ENCODE measurements around the gene XRCC5. TPM values are rescaled to one million over a fixed set of nuclear protein-coding genes. Genes with fewer than 3 reads are reported as not detected.
"Not testable (repeated sequence)": the region's sequence is repeated elsewhere in the genome, so short reads cannot be mapped to it uniquely, and the experiment has no call there.

Gene XRCC5
- polyA plus RNA-seq, 10 donors, result 137 to 205 (median 170) TPM

DNA sequence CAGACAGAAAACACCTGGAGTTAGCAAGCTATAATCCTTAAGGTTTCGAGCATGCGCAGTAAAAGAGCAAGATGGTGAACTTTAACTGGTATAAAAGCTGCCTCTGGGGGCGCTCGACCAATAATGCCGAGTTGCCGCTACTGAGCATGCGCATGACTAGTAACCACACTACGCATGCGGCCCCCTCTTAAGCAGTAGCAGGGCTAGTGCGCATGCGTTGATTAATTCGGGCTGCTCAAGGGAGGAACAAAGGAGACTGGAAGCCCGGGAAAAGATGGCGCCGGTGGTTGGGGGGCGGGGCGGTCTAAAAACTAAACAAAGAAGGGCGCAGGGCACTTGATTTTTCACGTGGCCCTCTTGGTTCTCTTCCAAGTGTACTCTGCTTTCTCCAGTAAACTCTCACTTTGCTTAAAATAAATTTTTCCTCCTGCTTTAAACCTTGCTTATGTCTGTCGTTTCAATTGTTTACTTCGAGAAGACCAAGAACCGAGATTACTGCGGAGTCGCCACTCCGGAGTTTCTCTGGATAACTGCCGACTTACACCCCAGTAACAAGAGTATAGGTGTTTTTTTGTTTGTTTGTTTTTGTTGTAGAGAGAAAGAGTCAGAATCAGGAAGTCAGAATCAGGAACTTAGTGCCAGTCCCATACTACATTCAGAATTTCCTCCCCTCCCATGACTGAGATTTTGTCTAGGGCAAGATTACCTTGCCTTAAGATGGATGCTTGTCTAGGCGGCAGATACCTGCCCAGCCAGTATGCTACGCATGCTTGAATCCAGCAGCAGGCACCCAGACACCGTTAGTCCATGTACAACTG is 5.8 kb downstream of the XRCC5 start:
- peak; percentile 99 for DNase-seq

DNA sequence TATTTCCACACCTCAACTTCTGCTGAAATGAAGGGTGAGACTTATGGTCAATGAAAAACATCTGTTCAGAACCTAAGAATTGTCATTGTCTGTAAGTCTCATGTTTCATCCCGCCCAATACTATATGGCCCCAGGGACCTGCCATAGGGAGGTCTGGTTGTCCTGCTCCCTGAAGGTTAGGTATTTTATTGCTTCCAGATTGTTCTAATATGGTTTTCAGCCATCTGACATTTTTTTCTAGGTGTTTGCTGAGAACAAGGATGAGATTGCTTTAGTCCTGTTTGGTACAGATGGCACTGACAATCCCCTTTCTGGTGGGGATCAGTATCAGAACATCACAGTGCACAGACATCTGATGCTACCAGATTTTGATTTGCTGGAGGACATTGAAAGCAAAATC is 7.3 kb downstream of the XRCC5 start:
- DNase-seq, result no peak

DNA sequence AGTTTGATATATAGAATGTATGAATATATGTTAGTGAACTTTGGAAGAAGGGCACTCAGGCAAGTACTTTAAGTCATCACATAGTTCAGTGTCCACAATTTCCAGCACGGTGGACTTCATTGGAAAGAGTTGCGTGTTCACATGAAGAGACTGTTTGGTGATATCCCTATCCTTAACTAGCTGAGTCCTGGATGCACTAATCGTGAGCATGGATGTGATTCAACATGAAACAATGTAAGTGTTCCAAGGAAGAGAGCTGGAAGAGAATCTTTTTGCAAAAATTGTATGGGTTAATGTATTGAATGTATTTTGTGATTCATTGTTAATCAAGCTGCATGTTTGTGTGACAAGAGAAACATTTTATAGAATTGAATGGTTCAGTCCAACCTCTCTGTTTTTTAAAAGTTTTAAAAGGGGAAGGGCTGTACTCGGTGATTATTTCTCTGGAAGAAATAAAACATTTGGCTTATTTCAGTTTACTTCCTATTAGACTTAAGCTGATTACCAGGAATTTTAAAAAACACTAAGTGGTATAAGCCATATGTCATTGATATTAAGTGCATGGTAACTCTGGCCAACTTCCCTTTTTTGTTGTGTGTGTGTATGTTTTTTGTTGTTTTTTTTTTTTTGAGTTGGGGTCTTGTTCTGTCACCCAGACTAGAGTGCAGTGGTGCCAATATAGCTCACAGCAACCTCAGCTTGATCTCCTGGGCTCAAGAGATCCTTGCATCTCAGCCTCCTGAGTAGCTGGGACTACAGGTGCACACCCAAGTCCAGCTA is 8.6 kb downstream of the XRCC5 start:
- DNase-seq, result peak in 1 of 3 donors; percentile 30

DNA sequence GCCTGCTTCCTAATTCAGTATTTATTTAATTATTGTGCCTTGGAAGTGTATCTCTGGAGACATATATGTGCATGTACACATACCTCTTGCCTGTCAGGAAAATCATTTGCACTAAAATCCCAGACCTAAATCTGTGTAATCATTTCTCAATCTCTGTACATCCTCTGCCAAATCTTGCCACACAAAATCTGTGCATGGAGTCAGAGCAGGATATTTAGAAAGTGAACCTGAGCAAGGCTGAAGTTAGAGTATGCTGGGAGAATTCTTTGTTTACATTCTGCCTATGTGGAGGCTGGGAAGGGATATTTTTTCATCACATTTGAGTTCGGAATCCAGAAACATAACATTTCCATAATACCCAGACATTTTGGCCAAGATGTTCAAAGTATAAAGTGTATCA is 9.3 kb downstream of the XRCC5 start:
- no peak for DNase-seq

DNA sequence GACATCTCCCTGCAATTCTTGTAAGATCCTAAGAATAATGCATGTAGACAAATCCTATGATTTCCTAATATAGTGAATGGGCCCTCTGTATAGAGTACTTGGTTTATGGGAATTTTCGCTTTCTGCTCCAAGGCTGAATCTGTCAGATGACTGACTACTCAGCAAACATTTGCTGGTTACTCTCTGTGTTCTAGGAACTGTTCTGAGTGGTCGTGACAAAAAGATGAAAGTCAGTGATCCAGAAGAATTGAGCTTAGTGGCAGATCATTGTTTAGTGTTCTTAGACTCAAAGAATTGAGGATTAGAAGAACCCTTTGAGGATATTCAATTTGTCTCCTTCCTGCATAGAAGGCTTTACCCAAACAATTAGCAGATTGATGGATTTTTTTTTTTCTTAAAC is 10.0 kb downstream of the XRCC5 start:
- no peak for DNase-seq

DNA sequence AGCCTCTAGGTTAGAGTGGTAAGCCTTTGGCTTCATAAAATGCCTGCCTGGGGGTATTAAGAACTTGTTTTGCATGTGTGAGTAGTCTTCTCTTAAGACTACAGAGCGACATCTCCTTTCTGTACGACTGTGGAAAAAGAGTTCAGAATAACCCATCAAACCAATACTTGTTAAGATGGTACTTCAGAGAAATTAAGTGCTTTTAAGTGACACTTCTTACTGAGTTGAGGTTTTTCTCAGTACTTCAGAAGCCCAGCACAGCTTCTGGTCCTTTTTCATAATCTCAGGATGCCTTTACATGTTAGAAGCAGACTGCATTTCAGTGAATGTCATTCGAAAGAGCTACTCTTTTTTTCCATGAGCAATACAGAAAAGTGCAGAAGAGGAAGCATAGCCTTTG is 10.8 kb downstream of the XRCC5 start:
- DNase-seq, result no peak

DNA sequence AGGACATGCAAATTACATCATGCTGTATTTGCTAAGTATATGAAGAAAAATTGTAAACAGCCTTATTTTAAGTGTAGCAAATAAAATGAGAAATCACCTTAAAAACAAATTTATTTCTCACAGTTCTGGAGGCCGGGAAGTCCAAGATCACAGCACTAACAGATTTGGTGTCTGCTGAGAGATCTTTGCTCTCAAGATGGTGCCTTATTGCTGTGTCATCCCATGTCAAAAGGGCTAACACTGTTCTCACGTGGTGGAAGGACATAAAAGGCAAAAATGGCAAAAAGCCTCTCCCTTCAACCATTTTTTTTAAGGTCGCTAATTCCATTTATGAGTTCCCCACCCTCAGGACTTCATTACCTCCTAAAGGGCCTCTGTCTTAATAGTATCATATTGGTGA is 12.1 kb downstream of the XRCC5 start:
- no peak for DNase-seq

DNA sequence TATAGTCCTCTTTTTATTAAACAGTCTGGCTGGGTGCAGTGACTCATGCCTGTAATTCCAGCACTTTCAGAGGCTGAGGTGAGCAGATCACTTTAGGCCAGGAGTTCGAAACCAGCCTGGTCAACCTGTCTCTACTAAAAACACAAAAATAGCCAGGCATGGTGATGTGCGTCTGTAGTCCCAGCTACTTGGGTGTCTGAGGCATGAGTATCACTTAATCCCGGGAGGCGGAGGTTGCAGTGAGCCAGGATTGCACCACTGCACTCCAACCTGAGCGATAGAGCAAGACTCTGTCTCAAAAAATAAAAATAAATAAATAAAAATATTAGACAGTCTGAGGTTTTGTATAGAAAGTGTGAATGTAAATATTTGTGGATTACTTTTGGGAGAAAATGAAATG is 17.8 kb downstream of the XRCC5 start:
- DNase-seq, result no peak

DNA sequence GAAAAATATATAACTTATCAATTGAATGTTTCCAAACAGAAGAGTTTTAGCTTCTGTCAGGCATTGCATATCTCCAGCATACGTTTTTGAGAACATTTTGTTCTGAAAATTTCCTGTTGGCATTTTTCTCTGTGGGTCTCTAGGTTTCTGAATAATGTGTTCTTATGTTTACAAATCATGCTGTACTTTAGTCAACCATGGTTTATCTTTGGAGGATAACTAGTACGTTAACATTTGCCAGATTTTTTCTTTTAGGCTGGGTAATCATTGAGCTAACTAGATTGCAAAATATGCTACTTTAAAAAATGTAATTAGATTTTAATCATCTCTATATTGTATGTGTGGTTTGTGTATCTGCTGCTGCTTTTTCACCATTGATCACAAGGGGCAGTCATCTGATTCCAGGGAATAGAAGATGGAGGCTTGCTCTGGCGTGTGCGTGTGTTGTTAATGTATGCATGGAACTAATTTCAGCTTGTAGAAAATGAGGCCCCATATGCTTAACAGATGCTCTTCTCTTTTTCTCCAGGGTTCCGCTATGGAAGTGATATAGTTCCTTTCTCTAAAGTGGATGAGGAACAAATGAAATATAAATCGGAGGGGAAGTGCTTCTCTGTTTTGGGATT is 21.3 kb downstream of the XRCC5 start:
- DNase-seq, result no peak

DNA sequence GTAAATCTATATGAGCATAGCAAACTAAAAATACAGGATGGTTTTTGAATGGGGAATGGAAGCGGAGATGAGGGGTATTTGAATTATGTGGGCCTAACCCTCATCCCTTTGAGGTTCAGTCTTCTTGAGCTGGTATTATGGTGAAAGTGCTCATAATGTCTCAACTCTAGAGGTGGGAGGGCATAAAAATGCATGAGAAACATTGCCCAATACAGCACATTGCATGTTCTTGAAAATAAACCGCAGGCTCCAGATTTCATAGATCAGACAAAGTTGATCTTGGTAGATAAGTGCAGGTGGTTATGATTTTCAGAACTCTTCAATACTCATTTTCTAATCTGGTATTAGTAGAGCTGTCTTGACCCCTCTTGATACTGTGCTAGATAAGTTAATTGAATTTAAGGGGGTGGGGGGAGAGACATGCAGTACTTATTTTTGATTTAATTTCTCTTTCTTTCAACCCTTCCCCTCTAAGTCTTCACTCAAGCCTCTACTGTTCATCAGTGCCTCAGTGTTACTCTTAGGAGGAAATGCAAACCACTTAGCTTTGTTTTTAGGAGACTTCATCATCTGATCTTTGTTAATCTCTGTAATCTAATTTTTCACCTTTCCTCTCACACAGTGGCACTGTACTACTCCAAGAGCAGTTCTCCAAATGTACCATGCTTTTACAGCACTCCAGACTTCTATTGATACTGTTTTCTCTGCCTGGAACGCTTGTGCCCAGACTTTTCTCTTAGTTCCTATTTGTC is 22.2 kb downstream of the XRCC5 start:
- DNase-seq, result no peak

DNA sequence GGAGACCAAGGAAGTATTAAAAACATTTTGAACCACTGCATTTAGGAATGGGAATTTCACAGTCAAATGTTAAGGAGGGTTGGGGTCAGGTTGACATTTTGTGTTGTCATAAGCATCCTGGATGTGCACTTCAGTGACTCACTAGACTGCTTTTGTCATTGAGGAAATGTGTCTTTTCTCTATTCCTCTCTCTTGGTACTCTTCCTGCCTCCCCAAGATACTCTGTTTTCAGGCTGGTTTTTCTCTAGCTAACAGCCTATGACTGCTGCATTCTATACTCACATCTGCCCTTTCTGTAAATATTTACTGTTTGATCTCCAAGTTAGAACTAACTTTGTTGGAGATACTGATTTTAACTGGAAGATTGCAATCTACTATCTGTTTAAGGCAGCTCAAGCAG is 23.4 kb downstream of the XRCC5 start:
- DNase-seq, result no peak

DNA sequence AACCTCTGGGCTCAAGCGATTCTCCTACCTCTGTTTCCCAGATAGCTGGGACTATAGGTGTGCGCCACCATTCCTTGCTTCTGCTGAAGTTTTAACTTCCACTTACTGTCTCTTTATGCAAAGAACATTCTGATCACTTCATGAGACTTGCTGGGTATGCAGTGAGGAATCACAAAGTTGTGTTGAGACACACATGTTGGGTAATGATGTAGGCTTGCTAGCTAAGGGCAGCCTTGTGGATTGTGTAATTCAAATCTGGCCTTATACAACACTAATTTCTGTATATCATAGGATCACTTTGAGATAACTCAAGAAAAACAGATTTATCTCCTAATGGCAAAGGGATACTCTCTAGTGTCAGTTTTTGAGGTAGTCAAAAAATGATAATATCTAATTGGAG is 24.2 kb downstream of the XRCC5 start:
- no peak for DNase-seq

DNA sequence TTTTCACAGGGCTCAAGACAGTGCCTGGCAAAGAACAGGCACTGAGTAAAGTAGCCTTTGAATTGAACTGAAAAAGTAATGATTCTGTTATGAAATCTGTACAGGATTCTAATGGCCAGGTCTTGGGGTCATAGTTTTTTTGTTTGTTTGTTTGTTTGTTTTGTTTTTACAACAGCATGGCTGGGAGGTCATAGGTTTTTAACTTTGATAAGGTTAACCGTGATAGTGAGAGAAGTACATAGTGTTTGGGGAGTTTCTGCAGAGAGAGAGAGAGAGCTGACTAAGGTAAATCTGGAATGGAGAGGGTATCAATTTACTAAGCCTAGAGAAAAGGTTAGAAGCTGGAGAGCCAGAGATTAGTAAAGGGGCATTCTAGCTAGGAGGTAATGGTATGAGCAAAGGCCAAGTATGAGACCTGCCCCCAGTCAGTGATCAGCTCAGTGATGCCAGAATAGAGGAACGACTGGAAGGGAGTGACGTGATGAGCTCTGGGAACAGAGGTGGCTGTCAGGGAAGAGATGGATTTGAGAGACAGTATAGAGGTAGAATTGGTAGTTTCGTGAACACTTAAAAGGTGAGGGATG is 25.9 kb downstream of the XRCC5 start:
- DNase-seq, result no peak

DNA sequence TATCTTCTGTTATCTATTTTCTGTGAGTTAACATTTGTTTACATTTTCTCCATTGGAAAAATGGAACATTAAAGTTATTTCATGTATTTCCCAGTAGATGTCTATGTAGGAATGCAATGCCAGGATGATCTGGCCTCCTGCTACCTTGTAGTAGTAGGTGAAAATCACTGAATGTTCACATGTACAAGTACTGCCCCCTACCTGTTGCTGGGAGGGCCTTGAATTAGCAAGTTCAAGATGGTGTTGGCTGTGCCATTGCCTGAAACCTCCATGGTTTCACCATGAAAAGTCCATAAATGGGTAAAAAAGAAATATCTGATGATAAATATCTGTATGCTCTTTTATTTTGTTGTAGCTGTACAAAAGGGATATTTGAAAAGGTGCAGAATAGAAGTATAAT is 30.7 kb downstream of the XRCC5 start:
- no peak for DNase-seq

DNA sequence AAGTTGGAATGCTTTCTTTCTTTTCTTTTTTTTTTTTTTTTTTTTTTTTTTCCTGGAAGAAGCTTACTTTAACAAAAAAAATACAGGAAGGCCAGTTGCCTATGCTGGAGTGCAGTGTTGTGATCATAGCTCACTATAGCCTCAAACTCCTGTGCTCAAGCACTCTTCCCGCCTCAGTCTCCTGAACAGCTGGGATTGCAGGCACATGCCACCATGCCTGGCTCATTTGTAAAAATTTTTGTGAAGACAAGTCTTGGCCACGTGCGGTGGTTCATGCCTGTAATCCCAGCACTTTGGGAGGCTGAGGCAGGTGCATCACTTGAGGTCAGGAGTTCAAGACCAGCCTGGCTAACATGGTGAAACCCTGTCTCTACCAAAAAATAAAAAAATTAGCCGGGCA is 32.4 kb downstream of the XRCC5 start:
- not testable (repeated sequence) for DNase-seq

DNA sequence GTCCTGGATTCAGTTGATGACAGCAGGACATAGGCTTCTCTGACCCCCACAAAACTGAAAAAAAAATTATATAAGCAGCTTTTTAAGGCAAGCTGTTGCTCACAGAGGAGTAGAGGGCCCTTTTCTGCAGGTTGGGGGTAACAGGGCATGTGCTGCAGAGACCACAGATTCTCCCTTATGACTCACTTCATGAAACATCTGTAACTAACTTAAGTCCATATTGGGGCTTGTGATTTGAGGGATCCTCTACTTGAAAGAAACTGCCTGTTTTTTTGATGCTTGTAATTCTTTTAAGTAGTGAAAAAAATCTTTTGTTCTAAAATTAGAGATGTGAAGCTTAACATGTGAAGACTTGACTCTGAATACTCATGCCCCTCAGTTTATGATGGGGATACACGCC is 33.4 kb downstream of the XRCC5 start:
- peak in 1 of 3 donors; percentile 37 for DNase-seq

DNA sequence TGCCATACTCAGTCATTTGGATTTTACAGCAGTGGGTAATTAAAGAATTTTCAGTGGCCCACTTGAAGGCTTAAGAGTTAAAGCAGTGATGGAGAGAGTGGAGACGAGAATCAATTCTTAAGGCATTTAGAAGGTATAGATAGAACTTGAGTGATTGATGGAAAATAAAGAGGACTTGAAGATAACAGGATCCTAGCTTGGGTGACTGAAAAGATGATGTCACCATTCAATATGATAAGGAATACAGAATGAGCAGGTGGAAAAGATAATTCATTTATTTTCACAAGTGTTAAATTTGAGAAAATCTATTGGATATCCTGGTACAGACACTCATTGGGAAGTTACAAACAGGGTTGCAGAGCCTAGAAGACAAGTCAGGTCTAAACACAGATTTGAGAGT is 35.2 kb downstream of the XRCC5 start:
- DNase-seq, result no peak

DNA sequence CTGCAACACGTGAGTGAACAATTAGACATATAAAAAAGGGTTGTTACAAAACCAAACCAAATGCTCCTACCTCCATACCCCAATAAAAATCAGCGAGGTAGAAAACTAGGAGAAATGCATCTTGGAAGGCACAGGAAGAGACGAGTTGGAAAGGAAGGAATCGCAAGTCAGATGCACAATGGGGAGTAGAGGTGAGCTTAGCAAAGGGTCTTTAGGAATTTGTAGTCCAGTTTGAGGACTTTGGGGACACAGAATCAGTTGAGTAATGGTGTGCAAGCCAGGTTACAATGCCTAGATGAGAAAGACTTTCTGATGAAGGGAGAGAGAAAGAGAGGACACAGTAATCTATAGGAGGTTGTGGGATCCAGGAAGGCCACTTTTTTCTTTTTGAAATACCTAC is 35.7 kb downstream of the XRCC5 start:
- DNase-seq, result no peak

DNA sequence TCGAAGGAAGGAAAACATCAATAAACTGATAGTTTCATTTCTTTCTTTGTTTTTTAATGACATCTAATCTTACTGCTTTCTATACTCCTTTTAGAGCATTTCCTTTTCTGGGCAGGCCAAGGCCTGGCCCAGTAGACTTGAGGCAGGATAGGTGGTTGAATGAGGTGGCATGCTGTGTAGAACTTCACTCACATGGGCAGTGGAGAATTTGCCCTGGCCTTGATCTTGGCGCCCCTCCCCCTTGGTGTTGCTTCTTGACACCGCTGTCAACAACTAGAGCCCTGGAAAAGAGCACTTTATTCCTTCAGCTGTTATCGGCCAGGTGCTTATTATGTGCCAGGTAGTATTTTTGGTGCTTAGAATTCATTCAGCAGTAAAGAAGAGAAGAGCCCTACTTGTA is 37.4 kb downstream of the XRCC5 start:
- no peak for DNase-seq

DNA sequence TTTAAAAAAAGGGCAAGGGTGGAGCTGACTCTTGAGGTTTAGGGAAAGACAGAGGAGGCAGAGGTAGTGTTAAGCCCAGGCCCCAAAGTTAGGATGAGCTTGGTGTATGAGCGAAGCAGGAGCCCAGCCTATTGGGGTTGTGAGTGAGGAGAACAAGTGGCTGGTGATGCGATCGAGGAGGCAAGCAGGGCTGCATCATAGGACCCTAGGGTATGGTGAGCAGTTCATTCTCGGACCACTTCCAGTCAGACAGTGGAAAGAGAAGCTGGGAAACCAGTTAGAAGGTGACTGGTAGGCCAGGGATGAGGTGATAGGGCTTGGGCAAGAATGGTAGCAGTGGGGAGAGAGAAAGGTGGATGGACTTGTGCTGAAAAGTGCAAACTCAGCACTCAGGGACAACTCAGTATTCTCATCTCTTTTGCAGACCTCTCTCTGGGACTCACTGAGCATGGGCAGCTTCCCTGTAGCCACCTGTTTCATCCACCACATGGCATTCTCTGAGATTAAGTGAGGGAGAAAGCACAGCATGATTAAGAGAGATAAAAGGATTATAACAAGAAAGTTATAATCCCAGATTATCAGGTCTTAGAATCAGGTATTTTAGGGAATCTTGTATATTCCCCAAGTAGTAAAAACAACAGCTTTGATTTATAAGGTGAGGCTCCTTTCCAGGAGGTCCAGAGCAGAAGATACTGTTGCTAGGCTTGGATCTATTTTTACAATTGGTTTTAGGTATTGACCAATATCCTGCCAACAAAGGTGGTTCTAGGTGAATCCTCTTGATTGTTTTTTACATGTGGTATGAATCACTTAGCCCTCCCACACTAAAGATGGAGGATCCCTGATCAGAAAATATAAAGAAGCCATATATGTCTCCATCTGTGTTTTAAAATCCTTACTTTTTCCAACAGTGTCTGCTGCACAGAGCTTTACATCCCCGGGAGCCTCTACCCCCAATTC is 38.3 kb downstream of the XRCC5 start:
- DNase-seq, result no peak

DNA sequence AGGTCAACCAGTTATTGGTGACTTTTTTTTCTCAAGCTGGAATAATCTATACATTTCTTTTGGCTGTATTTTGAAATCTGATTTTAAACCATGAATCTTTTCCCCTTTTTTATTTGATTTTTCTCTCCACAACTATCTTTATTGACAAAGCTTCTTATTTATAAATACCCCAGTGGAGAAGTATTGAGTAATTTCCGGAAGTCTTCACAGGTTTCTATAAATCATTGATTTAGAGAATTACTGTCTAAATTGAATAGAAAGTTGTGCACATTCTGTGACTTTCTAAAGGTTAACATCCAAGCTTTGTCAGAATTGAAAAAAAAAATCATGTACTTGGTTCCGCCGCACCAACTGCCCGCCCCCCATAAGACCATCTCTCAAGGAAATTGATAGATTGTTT is 39.8 kb downstream of the XRCC5 start:
- no peak for DNase-seq
